Pons (tissue), 1 donor: Measurements from ENCODE around the gene DIP2A.
A peak's percentile ranks its signal among the peaks of the same experiment; 100 is the strongest.

Experiments used
- DNase-seq: peaks from one replicate; pipeline ENCODE4 v3.0.0-alpha.2; 2016; ENCODE audit warnings: low spot score

DIP2A gene

GRCh38 chr21:46537026-46537425 lies 78.3 kb downstream of the DIP2A start:
- no peak for DNase-seq

GRCh38 chr21:46538262-46538661 lies 79.6 kb downstream of the DIP2A start:
- no peak for DNase-seq

- DNase-seq = no peak
These were observed 80.4 kb downstream of the DIP2A start for GRCh38 chr21:46538851-46539666.

GRCh38 chr21:46540087-46540710 lies 81.5 kb downstream of the DIP2A start:
- no peak for DNase-seq

GRCh38 chr21:46542588-46543124 lies 84.0 kb downstream of the DIP2A start:
- DNase-seq = no peak

GRCh38 chr21:46543306-46543705 lies 84.6 kb downstream of the DIP2A start:
- DNase-seq = no peak

- no peak for DNase-seq
These were observed 85.3 kb downstream of the DIP2A start for GRCh38 chr21:46544003-46544402.

GRCh38 chr21:46544824-46545223 lies 86.1 kb downstream of the DIP2A start:
- DNase-seq = no peak

- no peak for DNase-seq
These were observed 86.7 kb downstream of the DIP2A start for GRCh38 chr21:46545363-46545762.

- DNase-seq = no peak
These were observed 87.2 kb downstream of the DIP2A start for GRCh38 chr21:46545911-46546310.

- no peak for DNase-seq
These were observed 88.1 kb downstream of the DIP2A start for GRCh38 chr21:46546799-46547198.

- no peak for DNase-seq
These were observed 91.0 kb downstream of the DIP2A start for GRCh38 chr21:46549650-46550049.

GRCh38 chr21:46550116-46550941 lies 91.6 kb downstream of the DIP2A start:
- DNase-seq = no peak

- DNase-seq = peak; percentile 6
These were observed 93.0 kb downstream of the DIP2A start for GRCh38 chr21:46551636-46552241.

GRCh38 chr21:46552274-46552673 lies 93.6 kb downstream of the DIP2A start:
- DNase-seq = peak; percentile 50

GRCh38 chr21:46552865-46553379 lies 94.2 kb downstream of the DIP2A start:
- DNase-seq = no peak

GRCh38 chr21:46553993-46554392 lies 95.3 kb downstream of the DIP2A start:
- no peak for DNase-seq

GRCh38 chr21:46554431-46555224 lies 95.9 kb downstream of the DIP2A start:
- DNase-seq = no peak

GRCh38 chr21:46555225-46555617 lies 96.5 kb downstream of the DIP2A start:
- DNase-seq = no peak

GRCh38 chr21:46555678-46556077 lies 97.0 kb downstream of the DIP2A start:
- DNase-seq = no peak

GRCh38 chr21:46556802-46557201 lies 98.1 kb downstream of the DIP2A start:
- no peak for DNase-seq
